HL-60 (cell line): ENCODE data around the gene CCDC127.

Experiments used
- CTCF ChIP-seq: IDR thresholded peaks from one replicate; pipeline ENCODE4 v1.5.1; 2011; ENCODE audit warnings: low read length, control low read depth, inconsistent platforms; ENCODE audit not compliant: insufficient read depth
- GABPA ChIP-seq: IDR thresholded peaks from 2 replicates; pipeline ENCODE4 v1.6.1; 2012; ENCODE audit warnings: low read depth
- POLR2AphosphoS5 ChIP-seq: IDR thresholded peaks from 2 replicates; pipeline ENCODE4 v1.6.1; 2012; ENCODE audit warnings: low read depth
- SPI1 ChIP-seq: IDR thresholded peaks from 2 replicates; pipeline ENCODE4 v1.6.1; 2012; ENCODE audit warnings: low read depth, mild to moderate bottlenecking, borderline replicate concordance
- TF ChIP-seq, protein P1 (sequence below): IDR thresholded peaks from 2 replicates; pipeline ENCODE4 v1.6.1; 2012; ENCODE audit warnings: low read depth; ENCODE audit not compliant: insufficient replicate concordance

GRCh38 chr5:199950-200645, 17.9 kb downstream of the CCDC127 start:
- no peak for TF ChIP-seq GABPA
- no peak for TF ChIP-seq CTCF
- TF ChIP-seq POLR2AphosphoS5: no peak
- no peak for TF ChIP-seq SPI1
- TF ChIP-seq, protein P1, sequence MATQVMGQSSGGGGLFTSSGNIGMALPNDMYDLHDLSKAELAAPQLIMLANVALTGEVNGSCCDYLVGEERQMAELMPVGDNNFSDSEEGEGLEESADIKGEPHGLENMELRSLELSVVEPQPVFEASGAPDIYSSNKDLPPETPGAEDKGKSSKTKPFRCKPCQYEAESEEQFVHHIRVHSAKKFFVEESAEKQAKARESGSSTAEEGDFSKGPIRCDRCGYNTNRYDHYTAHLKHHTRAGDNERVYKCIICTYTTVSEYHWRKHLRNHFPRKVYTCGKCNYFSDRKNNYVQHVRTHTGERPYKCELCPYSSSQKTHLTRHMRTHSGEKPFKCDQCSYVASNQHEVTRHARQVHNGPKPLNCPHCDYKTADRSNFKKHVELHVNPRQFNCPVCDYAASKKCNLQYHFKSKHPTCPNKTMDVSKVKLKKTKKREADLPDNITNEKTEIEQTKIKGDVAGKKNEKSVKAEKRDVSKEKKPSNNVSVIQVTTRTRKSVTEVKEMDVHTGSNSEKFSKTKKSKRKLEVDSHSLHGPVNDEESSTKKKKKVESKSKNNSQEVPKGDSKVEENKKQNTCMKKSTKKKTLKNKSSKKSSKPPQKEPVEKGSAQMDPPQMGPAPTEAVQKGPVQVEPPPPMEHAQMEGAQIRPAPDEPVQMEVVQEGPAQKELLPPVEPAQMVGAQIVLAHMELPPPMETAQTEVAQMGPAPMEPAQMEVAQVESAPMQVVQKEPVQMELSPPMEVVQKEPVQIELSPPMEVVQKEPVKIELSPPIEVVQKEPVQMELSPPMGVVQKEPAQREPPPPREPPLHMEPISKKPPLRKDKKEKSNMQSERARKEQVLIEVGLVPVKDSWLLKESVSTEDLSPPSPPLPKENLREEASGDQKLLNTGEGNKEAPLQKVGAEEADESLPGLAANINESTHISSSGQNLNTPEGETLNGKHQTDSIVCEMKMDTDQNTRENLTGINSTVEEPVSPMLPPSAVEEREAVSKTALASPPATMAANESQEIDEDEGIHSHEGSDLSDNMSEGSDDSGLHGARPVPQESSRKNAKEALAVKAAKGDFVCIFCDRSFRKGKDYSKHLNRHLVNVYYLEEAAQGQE: no peak
